Ovary (tissue), 3 donors: ENCODE data around the gene IFNA21.

Experiments
- CTCF ChIP-seq, 3 donors: fragments of 450-650 bp in 2 of 3; fragments of 200-600 bp in 1 of 3; IDR thresholded peaks; one replicate each; pipeline versions ENCODE4 v1.5.1 to v1.8.0; 2016 to 2022; ENCODE audit warnings: antibody characterized with exemption in 3 of 3, mild to moderate bottlenecking in 1 of 3
- EP300 ChIP-seq: sonication (generic); formaldehyde crosslinking; IDR thresholded peaks from one replicate; pipeline ENCODE4 v1.6.1; 2017; ENCODE audit warnings: antibody characterized with exemption
- POLR2A ChIP-seq: fragments of 450-650 bp; IDR thresholded peaks from one replicate; pipeline ENCODE4 v1.6.1; 2017; ENCODE audit warnings: antibody characterized with exemption, mild to moderate bottlenecking, moderate library complexity
- donor health status: DM: no; HTN: no; CAD: no.

DNA sequence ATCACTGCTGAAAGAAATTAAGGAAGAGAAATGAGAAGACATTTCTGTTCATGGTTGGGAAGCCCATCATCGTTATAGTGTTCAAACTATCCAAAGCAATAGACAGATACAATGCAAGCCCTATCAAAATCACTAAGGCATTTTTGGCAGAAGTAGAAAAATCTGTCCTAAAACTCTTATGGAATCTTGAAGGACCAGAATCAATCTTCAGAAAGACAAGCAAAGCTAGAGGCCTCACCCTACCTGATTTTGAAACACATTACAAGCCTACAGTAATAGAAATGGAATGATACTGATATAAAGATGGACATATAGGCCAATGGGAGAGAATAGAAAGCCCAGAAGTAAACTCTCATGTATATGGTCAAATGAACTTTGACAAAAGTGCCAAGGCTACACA is 4.9 kb upstream of the IFNA21 start:
- TF ChIP-seq POLR2A (no peak), CTCF (IDR thresholded peaks at IDR 0.05) (no peak), EP300 (no peak)
